Neuron (in vitro differentiated cells): ENCODE results near the gene AIDA.
"Not testable (repeated sequence)": the region's sequence is repeated elsewhere in the genome, so short reads cannot be mapped to it uniquely, and the experiment has no call there.

Experiments used
- H2AFZ ChIP-seq: one replicate; pipeline ENCODE4 v1.6.1; 2013; ENCODE audit warnings: low read depth, mild to moderate bottlenecking, inconsistent platforms, low read length, moderate library complexity
- H3K27me3 ChIP-seq: one replicate; pipeline ENCODE4 v1.6.1; 2013; ENCODE audit warnings: low read length; ENCODE audit not compliant: insufficient read depth
- H3K36me3 ChIP-seq: one replicate; pipeline ENCODE4 v1.6.1; 2013; ENCODE audit warnings: low read length; ENCODE audit not compliant: insufficient read depth
- H3K4me1 ChIP-seq: one replicate; pipeline ENCODE4 v1.6.1; 2013; ENCODE audit warnings: low read length; ENCODE audit not compliant: insufficient read depth
- H3K4me3 ChIP-seq: 2 replicates; pipeline ENCODE4 v1.5.1; 2013; ENCODE audit warnings: mild to moderate bottlenecking, low read length, moderate library complexity
- H3K9me3 ChIP-seq: one replicate; pipeline ENCODE4 v1.6.1; 2013; ENCODE audit warnings: low read length

AIDA gene

GRCh38 chr1:222697826-222698225, 14.5 kb downstream of the AIDA start:
- Histone ChIP-seq H2AFZ (no peak overlapping the region), H3K9me3 (peaks cover 3% of the 10 kb centered on the region), H3K4me3 (no peak overlapping the region), H3K36me3 (peaks cover 24% of the 10 kb centered on the region), H3K4me1 (no peaks in the 10 kb centered on the region), H3K27me3 (no peaks in the 10 kb centered on the region)

GRCh38 chr1:222697203-222697602, 15.1 kb downstream of the AIDA start:
- H3K27me3 ChIP-seq, result no peaks in the 10 kb centered on the region

DNA sequence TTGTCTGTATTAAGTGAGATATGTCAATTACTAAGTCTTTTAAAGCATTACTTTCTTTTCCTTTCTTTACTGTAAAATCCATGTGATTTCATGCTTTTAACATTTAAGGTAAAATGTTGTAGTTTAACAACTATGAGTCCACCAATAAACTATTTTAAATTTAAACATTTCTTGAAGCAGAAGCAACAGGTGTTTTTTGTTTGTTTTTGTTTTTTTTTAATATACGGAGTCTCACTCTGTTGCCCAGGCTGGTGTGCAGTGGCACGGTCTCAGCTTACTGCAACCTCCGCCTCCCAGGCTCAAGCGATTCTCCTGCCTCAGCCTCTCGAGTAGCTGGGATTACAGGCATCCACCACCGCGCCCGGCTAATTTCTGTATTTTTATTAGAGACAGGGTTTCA, 15.6 kb downstream of the AIDA start:
- H3K4me3 ChIP-seq, result no peak overlapping the region
- no peaks in the 10 kb centered on the region for H3K27me3 ChIP-seq
- no peaks in the 10 kb centered on the region for H3K9me3 ChIP-seq
- peaks cover 15% of the 10 kb centered on the region for H3K36me3 ChIP-seq
- no peak overlapping the region for H2AFZ ChIP-seq
- H3K4me1 ChIP-seq, result no peaks in the 10 kb centered on the region

More at GRCh38 chr1:222697203-222697602, 15.1 kb downstream of the AIDA start:
- no peak overlapping the region for H2AFZ ChIP-seq
- peaks cover 17% of the 10 kb centered on the region for H3K36me3 ChIP-seq
- H3K4me3 ChIP-seq, result no peak overlapping the region
- H3K4me1 ChIP-seq, result no peaks in the 10 kb centered on the region
- H3K9me3 ChIP-seq, result no peaks in the 10 kb centered on the region

DNA sequence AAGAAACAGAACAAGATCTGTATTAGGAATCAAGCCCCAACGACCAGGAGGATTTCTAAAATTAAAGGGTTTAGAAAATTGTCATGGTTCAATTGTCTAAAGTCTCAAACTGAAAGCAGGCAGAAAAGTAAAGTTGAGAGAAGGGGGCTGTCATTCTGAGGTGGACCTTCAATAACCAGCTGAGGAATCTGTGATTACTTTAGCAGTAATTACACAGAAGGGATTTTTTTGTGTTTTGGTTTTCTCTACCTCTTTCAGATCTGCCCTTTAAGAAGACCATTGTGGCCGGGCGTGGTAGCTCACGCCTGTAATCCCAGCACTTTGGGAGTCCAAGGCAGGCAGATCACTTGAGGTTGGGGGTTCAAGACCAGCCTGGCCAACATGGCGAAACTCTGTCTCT, 17.4 kb downstream of the AIDA start:
- H3K27me3 ChIP-seq, result no peaks in the 10 kb centered on the region
- no peaks in the 10 kb centered on the region for H3K4me1 ChIP-seq
- H3K9me3 ChIP-seq, result no peaks in the 10 kb centered on the region
- H3K4me3 ChIP-seq, result no peak overlapping the region
- peaks cover 11% of the 10 kb centered on the region for H3K36me3 ChIP-seq
- no peak overlapping the region for H2AFZ ChIP-seq

- Histone ChIP-seq H3K36me3 (peaks cover 21% of the 10 kb centered on the region), H2AFZ (no peak overlapping the region), H3K9me3 (no peaks in the 10 kb centered on the region)
Measured at GRCh38 chr1:222691016-222691415, 21.3 kb downstream of the AIDA start.

DNA sequence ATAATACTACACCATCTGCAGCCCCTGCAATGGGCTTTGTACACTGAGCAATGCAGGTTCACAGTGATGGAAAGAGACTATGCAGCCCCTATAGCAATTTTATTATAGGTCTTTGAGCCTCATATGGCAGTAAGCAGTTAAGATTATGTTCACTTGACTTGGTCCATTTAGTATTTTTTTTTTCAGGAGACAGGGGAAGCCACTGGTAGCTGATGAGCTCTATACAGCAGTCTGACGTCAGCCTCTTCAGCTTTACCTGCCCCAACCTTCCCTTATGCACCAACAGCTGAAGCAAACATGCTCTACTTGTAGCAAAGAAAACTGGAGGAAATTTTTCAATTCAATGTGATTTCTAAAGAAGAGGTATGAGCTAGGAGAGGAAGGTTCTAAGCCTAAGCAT, 32.2 kb downstream of the AIDA start:
- no peaks in the 10 kb centered on the region for H3K27me3 ChIP-seq
- H3K36me3 ChIP-seq, result peaks cover 28% of the 10 kb centered on the region

More at GRCh38 chr1:222691016-222691415, 21.3 kb downstream of the AIDA start:
- H3K4me1 ChIP-seq, result no peaks in the 10 kb centered on the region
- no peaks in the 10 kb centered on the region for H3K27me3 ChIP-seq
- H3K4me3 ChIP-seq, result no peak overlapping the region

DNA sequence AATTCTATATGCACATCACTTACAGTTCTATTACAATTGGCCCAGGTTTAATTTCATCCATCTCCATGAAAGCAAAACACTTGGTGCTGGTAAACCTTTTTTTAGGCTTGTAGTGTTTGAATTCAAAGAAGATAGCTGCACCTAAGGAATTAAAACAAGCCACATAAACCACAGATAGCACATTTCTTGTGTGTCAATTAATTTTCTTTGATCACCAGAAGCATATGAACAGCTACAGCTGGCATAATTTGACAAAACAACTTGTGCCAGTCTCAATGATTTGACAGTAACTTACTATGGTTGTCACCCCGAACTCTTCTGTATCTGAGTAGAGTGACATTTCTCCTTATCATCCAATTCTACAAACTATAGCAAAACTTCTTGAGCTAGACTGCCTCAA, 42.2 kb downstream of the AIDA start:
- Histone ChIP-seq H3K36me3 (peaks cover 64% of the 10 kb centered on the region), H3K4me3 (no peak overlapping the region), H3K27me3 (no peaks in the 10 kb centered on the region), H2AFZ (no peak overlapping the region), H3K4me1 (no peaks in the 10 kb centered on the region), H3K9me3 (no peaks in the 10 kb centered on the region)

More for the DNA sequence above, 32.2 kb downstream of the AIDA start:
- H2AFZ ChIP-seq, result no peak overlapping the region
- no peaks in the 10 kb centered on the region for H3K9me3 ChIP-seq
- no peak overlapping the region for H3K4me3 ChIP-seq
- H3K4me1 ChIP-seq, result peaks cover 2% of the 10 kb centered on the region

DNA sequence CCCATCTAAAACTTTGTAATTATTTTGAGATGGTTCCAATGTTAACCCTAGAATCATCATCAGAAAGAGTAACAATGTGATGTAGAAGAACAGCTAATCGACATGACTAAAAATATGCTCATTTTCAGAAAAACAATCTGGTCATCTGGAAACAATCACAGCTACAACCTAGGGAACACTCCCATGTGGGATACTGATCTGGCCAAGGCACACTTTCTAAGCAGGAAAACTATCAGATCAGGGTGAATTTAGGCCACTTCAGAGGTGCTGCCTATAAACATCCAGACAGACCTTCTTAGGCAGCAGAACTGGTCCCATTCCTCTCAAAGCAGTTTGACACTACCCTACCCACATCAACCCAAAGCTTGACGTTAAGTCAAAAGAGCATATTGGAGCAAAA, 43.2 kb downstream of the AIDA start:
- not testable (repeated sequence) for H3K4me3 ChIP-seq, H3K27me3 ChIP-seq, H3K4me1 ChIP-seq, H3K9me3 ChIP-seq, H2AFZ ChIP-seq
- peaks cover 65% of the 10 kb centered on the region for H3K36me3 ChIP-seq

- not testable (repeated sequence) for H3K4me1 ChIP-seq, H2AFZ ChIP-seq, H3K27me3 ChIP-seq, H3K4me3 ChIP-seq, H3K9me3 ChIP-seq
- peaks cover 72% of the 10 kb centered on the region for H3K36me3 ChIP-seq
Measured at GRCh38 chr1:222668184-222668583, 44.1 kb downstream of the AIDA start.

- no peaks in the 10 kb centered on the region for H3K9me3 ChIP-seq
- H3K27me3 ChIP-seq, result no peaks in the 10 kb centered on the region
- peaks cover 75% of the 10 kb centered on the region for H3K36me3 ChIP-seq
- no peak overlapping the region for H2AFZ ChIP-seq
- H3K4me3 ChIP-seq, result no peak overlapping the region
- no peaks in the 10 kb centered on the region for H3K4me1 ChIP-seq
Measured at GRCh38 chr1:222665964-222666363, 46.3 kb downstream of the AIDA start.

DNA sequence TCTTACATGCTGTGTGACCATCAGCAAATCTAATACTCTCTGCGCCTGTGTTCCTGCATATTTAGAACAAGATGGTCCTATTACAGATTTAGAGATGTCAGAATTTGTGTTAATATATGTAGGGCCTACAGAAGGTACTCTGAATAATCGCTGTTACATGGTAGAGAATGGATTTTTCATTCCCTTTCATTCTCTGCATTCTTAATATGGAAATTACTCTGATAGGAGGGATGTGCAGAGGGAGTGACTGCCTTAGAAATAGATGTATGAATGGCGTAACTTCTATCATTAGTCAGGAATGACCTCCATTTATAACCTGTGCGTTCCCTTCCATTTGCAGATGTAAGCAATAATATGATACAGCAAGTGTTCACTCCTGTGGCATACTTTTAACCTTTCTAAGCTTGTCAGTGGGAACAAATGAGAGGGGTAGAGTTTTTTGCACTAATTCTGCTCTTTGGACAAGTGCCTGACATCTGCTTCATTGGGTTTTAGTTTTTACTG, 48.8 kb downstream of the AIDA start:
- Histone ChIP-seq H2AFZ (no peak overlapping the region), H3K27me3 (no peaks in the 10 kb centered on the region), H3K4me3 (no peak overlapping the region), H3K9me3 (no peaks in the 10 kb centered on the region), H3K4me1 (no peaks in the 10 kb centered on the region), H3K36me3 (peaks cover 91% of the 10 kb centered on the region)

DNA sequence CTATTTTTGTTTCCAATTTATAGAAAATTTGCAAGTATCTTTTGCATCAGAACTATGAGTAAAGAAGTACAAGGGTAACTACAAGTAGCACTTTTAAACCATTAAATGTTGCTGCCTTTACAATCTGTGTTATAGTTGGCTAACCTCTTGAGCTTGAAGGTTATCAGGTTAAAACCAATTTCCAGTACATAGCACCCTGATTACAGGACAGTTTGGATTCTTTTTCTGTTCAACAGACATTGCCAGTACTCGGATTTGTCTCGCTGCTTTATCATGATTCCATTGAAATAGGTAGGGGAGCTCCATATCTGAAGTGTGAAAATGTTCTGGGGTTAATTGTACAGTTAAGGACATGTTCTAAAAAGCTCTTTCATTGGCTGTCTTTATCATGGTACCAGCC, 54.4 kb downstream of the AIDA start:
- no peaks in the 10 kb centered on the region for H3K4me1 ChIP-seq
- no peak overlapping the region for H3K4me3 ChIP-seq
- peaks cover 83% of the 10 kb centered on the region for H3K36me3 ChIP-seq
- H3K27me3 ChIP-seq, result no peaks in the 10 kb centered on the region
- H3K9me3 ChIP-seq, result no peaks in the 10 kb centered on the region
- no peak overlapping the region for H2AFZ ChIP-seq

DNA sequence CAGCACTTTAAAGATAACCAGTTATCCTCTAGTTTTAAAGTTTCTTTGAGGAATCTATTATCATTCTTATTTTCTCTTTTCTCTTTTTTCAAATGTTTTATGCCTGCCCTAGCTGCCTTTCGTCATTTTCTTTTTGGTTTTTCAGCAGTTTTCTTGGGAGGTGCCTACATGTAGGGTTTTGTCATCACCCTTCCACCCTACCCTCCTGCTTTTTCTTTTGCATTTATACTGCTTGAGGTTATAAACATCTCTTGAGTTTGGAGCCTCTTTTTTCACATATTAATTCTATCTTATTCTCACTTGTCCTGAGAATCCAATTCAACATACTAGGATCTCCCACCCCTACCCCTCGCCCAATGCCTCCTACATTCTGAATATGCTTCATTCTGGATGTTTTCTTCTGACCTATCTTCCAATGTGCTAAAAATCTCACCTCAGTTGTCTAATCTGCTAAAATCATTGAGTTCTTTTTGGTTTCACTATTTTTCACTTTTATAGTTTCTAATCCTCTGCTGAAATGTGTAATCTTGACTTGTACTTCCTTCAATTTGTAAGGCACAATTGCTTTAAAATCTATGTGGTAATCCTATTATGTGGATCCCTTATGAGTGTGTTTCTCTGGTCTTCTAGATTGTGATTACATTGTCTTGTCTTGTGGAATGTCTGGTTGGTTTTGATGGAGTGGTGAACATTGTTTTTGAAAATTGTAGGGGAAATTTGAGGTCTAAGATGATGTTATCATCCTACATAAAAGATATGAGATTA, 55.7 kb downstream of the AIDA start:
- H3K9me3 ChIP-seq, result no peaks in the 10 kb centered on the region
- no peak overlapping the region for H3K4me3 ChIP-seq
- H3K36me3 ChIP-seq, result peaks cover 82% of the 10 kb centered on the region
- no peaks in the 10 kb centered on the region for H3K4me1 ChIP-seq
- no peak overlapping the region for H2AFZ ChIP-seq
- H3K27me3 ChIP-seq, result no peaks in the 10 kb centered on the region

DNA sequence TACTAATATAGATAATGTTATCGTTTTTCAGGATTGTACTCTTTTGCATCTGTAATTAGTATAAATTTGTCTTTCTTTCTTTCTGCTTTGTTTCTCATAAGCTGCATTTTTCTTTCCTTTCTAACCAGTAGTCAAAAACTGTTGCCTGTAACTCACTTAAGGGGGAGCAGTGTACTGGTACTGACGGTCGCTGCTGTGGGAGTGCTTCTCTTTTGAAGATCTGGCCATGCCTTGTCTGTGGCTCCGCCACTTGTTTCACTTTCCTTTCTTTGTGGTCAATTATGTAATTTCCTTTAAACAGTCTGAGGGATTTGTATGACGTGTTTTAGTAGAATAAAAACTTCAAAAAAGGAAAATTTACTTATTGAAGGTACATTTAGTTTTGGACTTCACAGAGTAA, 57.4 kb downstream of the AIDA start:
- peaks cover 83% of the 10 kb centered on the region for H3K36me3 ChIP-seq

More for the DNA sequence above, 57.4 kb downstream of the AIDA start:
- Histone ChIP-seq H3K9me3 (no peaks in the 10 kb centered on the region), H2AFZ (no peak overlapping the region), H3K4me3 (no peak overlapping the region), H3K27me3 (no peaks in the 10 kb centered on the region), H3K4me1 (no peaks in the 10 kb centered on the region)
